Panc1 (cell line): ENCODE results near the gene MTUS2. TPM values are rescaled to one million over a fixed set of nuclear protein-coding genes. Genes with fewer than 3 reads are reported as not detected.

Experiments
- ATAC-seq: fragments of 200-7000 bp; cut with Tn5 transposase; 2 replicates; pipeline ENCODE4 v1.9.1; 2020; ENCODE audit warnings: mild to moderate bottlenecking, moderate library complexity
- BruUV-seq: library from RNA; stranded (reverse); fragments of 400-500 nt; replicated peaks from 2 replicates; lab custom pipeline; 2021; lab: Mats Ljungman, UMichigan
- CTCF ChIA-PET: fragments of 300-600 bp; sonication (Branson Sonifier 250); formaldehyde crosslinking; loops from one replicate; lab custom pipeline; 2022; ENCODE audit warnings: antibody characterized with exemption; lab: Charles Lee
- POLR2A ChIA-PET: fragments of 300-600 bp; sonication (Branson Sonifier 250); formaldehyde crosslinking; loops from one replicate; lab custom pipeline; 2022; ENCODE audit warnings: antibody characterized with exemption; lab: Charles Lee
- DNase-seq: peaks from one replicate; pipeline ENCODE4 v3.0.0-alpha.2; 2010; ENCODE audit warnings: low read depth, low spot score
- H3K27ac ChIP-seq: 2 replicates; pipeline ENCODE4 v1.5.1; 2011; ENCODE audit warnings: mild to moderate bottlenecking, low read length, inconsistent platforms
- H3K27me3 ChIP-seq: fragments of 200-500 bp; sonication (Bioruptor generic); 2 replicates; pipeline ENCODE4 v1.6.0; 2014; ENCODE audit warnings: low read length, inconsistent platforms; ENCODE audit not compliant: control insufficient read depth, insufficient read depth
- H3K36me3 ChIP-seq: fragments of 200-500 bp; sonication (Bioruptor generic); 2 replicates; pipeline ENCODE4 v1.5.1; 2014; ENCODE audit warnings: inconsistent platforms, mild to moderate bottlenecking, low read length, moderate library complexity; ENCODE audit not compliant: control insufficient read depth, insufficient read depth
- H3K4me1 ChIP-seq: 2 replicates; pipeline ENCODE4 v1.5.1; 2011; ENCODE audit warnings: inconsistent platforms, mild to moderate bottlenecking, low read length, moderate library complexity; ENCODE audit not compliant: control insufficient read depth, insufficient read depth
- H3K4me3 ChIP-seq, 2 experiments: 2 replicates each; pipeline ENCODE4 v1.5.1; 2011 to 2012; ENCODE audit warnings: low read depth in 2 of 2, low read length in 2 of 2, mild to moderate bottlenecking in 2 of 2, inconsistent platforms in 1 of 2, moderate library complexity in 1 of 2
- H3K9me3 ChIP-seq: fragments of 200-500 bp; sonication (Bioruptor generic); 2 replicates; pipeline ENCODE4 v1.5.1; 2014; ENCODE audit warnings: low read depth, mild to moderate bottlenecking, inconsistent platforms, low read length, moderate library complexity; ENCODE audit not compliant: control insufficient read depth, insufficient read depth
- CTCF ChIP-seq: fragments of 450-650 bp; IDR thresholded peaks from 2 replicates; pipeline ENCODE4 v1.5.1; 2017; ENCODE audit warnings: mild to moderate bottlenecking
- POLR2AphosphoS5 ChIP-seq: IDR thresholded peaks from 2 replicates; pipeline ENCODE4 v1.6.1; 2012; ENCODE audit warnings: mild to moderate bottlenecking, low read depth, low read length, moderate library complexity
- REST ChIP-seq, 2 experiments: IDR thresholded peaks; 2 replicates each; pipeline ENCODE4 v1.6.1; 2011 to 2012; ENCODE audit warnings: low read depth in 2 of 2, control low read depth in 1 of 2, low read length in 1 of 2, mild to moderate bottlenecking in 1 of 2, moderate library complexity in 1 of 2; ENCODE audit not compliant: insufficient read depth in 1 of 2
- SIN3A ChIP-seq: IDR thresholded peaks from 2 replicates; pipeline ENCODE4 v1.6.1; 2012; ENCODE audit warnings: low read depth, mild to moderate bottlenecking, low read length, moderate library complexity, borderline replicate concordance; ENCODE audit not compliant: insufficient read depth
- TCF7L2 ChIP-seq: IDR thresholded peaks from 2 replicates; pipeline ENCODE4 v1.6.1; 2011; ENCODE audit warnings: mild to moderate bottlenecking, low read depth, low read length, inconsistent platforms
- in situ Hi-C: cut with HindIII; loops from 2 replicates; pipeline ENCODE4 v1.10.0; 2016; ENCODE audit warnings: low sequenced_read_pairs, low pct_unique_long_range_greater_than_20kb
- intact Hi-C: fragments of 100-400 bp; cut with micrococcal nuclease; formaldehyde crosslinking; loops from one replicate; pipeline ENCODE4 v1.10.0; 2022; ENCODE audit not compliant: unreplicated experiment
- total RNA-seq: library from RNA; stranded (reverse); gene quantifications from one replicate; pipeline ENCODE4 v1.2.1, GENCODE V29; 2021; ENCODE audit not compliant: unreplicated experiment

MTUS2 gene
- total RNA-seq, 1 experiment from 2014 or later, result 0.05 TPM

- H3K4me3 ChIP-seq, result no peak overlapping the region
- in situ Hi-C loops (no loop called here), intact Hi-C loops (no loop called here)
- no peaks in the 10 kb centered on the region for H3K9me3 ChIP-seq
- H3K36me3 ChIP-seq, result no peaks in the 10 kb centered on the region
- no peak for ATAC-seq
- ChIA-PET CTCF (no interaction called here), POLR2A (no interaction called here)
- DNase-seq, result no peak
- no peaks in the 10 kb centered on the region for H3K27me3 ChIP-seq
- no peak for TF ChIP-seq TCF7L2
- no peak for TF ChIP-seq SIN3A
- no peak for TF ChIP-seq CTCF
- TF ChIP-seq REST (IDR thresholded peaks at IDR 0.05; ENCODE audit: insufficient read depth in 1 of 2, low read depth in 2 of 2, low read length in 1 of 2), result no peak
- TF ChIP-seq POLR2AphosphoS5, result no peak
- no TSS peak for BruUV-seq
- H3K4me1 ChIP-seq, result no peaks in the 10 kb centered on the region
- no peak overlapping the region for H3K27ac ChIP-seq
These were observed 712.0 kb downstream of the MTUS2 start for GRCh38 chr13:29532116-29532515.

GRCh38 chr13:29532821-29533220, 712.7 kb downstream of the MTUS2 start:
- BruUV-seq, result no TSS peak
- ChIA-PET CTCF (no interaction called here), POLR2A (no interaction called here)
- Histone ChIP-seq H3K4me3 (no peak overlapping the region), H3K9me3 (no peaks in the 10 kb centered on the region), H3K27me3 (no peaks in the 10 kb centered on the region), H3K36me3 (no peaks in the 10 kb centered on the region), H3K27ac (no peak overlapping the region), H3K4me1 (no peaks in the 10 kb centered on the region)
- ATAC-seq (no peak), DNase-seq (no peak)
- in situ Hi-C loops, result no loop called here
- intact Hi-C loops, result no loop called here
- TF ChIP-seq SIN3A (no peak), REST (IDR thresholded peaks at IDR 0.05; ENCODE audit: insufficient read depth in 1 of 2, low read depth in 2 of 2, low read length in 1 of 2) (no peak), TCF7L2 (no peak), CTCF (no peak), POLR2AphosphoS5 (no peak)
